GM18868 (cell line): ENCODE data around the gene KRTAP4-12.
"Not testable (repeated sequence)": the region's sequence is repeated elsewhere in the genome, so short reads cannot be mapped to it uniquely, and the experiment has no call there.

Experiments used
- ATAC-seq: cut with Tn5 transposase; IDR thresholded peaks from one replicate; pipeline ENCODE4 v1.9.1; 2021; ENCODE audit warnings: mild to moderate bottlenecking, moderate library complexity; ENCODE audit not compliant: unreplicated experiment

Gene KRTAP4-12

DNA sequence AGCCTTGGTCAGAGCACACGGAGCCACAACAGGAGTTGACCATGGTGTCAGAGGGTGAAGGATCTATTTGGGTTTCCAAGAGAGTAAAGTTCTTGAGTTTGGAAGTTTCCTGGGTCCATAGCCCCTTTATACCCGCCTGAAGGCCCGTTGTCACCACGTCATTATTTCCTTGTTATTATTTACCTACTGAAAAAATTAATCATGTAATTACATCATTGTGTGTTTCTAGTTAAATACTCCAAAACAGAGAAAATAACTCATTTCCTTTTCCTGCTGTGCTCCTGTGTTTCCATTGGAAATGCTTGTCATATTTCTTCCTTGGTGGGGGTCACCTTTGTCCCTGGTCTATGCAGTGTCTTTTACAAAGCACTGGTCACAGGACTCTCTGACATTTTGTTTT is 25.9 kb downstream of the KRTAP4-12 start, which contains the start of gene KRTAP4-8:
TSS of gene KRTAP4-8 (minus strand) at position 101 of the 400 bp plus-strand sequence. CDS start at position 43, 58 bp downstream.
- ATAC-seq, result no peak

DNA sequence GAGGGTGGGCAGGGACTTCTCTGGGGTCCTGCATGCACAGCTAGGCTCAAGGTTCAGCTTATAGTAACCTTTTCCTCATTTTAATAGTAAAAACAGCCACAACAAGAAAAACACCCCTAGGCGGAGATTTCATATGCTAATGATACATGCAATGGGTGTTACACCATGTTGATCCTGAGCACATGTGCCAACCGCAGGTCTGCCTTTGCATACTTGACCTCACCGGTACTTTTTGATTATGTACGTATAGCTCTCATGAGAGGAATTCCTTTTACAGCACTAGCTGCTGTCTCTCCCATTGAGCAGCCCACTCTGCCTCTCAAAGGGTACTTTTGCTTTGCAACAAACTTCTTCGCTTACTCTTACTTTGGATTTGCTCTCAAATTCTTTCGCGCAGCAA is 27.9 kb downstream of the KRTAP4-12 start:
- ATAC-seq, result no peak

DNA sequence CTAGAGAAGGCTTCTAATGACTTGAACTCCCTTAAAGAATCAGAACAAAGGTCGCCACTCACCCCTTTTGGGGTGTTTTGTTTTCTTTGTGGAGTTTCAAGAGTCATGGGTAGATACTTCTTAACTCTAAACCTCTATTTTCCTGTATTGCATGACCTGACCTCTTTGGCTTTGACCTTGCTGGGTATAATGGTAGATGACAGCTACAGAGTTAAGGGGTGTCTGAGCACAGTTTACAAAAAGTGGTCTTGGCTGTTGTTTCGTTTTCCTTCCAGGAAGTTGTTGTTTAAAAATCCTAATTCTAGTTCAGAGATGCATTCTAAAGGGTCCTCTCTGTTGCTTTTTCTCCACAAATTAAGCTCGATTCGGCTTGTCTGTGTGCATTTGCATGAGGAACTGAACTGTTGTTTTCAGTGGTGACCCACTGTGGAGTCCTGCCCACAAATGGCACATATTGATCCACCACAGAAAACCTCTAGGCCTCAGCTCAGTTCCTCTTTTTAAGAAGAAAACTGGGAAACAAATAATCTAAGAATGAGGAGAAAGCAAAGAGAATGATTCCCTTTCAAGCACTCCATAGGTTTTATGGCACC is 35.1 kb downstream of the KRTAP4-12 start:
- ATAC-seq, result not testable (repeated sequence)

DNA sequence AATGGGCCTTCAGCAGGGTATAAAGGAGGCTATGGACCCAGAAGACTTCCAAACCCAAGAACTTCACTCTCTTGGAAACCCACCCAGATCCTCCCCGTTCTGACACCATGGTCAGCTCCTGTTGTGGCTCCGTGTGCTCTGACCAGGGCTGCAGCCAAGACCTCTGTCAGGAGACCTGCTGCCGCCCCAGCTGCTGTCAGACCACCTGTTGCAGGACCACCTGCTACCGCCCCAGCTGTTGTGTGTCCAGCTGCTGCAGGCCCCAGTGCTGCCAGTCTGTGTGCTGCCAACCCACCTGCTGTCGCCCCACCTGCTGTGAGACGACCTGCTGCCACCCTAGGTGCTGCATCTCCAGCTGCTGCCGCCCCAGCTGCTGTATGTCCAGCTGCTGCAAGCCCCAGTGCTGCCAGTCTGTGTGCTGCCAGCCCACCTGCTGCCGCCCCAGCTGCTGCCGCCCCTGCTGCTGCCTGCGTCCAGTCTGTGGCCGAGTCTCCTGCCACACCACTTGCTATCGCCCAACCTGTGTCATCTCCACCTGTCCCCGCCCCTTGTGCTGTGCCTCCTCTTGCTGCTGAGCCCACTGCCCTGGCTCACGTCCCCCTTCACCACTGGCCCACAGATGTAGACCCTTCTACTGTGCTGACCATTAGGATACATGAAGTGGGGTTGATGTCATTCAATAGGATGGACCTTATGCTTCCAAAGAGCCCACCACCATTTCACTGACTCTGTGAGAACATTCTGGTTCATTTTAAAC is 39.7 kb downstream of the KRTAP4-12 start, which contains the start of gene KRTAP4-7:
TSS of gene KRTAP4-7 (plus strand) at position 51 of the 757 bp plus-strand sequence. CDS start at position 108, 57 bp downstream.
- ATAC-seq, result not testable (repeated sequence)

DNA sequence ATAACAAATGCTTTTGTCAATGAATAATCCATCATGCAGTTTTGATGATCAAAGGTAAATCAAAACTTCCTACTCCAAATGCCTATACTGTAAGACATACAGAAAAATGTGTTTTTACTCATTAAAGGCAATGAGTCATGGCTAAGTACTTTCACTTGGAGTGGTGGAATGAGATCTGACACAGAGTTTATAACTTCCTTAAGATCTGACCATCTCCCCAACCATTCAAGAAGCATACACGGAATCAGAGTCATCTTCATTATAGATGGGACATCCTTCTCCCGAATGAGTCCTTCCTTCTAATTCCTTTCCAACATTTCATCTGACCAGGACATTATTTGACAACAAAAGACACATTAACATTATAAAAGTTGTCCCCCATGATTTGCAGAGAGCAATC is 40.6 kb downstream of the KRTAP4-12 start:
- not testable (repeated sequence) for ATAC-seq

DNA sequence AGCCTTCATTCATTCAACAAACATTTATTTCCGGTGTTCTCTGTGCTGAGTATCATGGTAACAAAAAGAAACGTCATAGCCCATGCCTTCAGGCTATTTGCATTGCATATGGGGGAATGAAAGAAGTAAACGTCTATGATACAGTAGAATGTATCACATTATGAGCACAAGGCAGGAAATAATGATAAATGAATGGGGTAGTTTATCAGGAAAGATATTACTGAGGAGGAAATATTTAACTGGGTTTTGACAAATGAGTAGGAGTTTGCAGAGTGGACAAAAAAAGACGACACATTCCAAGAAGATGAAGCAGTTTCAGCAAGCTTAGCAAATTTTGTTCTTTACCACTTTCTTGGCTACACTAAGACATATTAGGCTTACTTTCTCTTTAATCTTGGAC is 41.4 kb downstream of the KRTAP4-12 start:
- ATAC-seq, result no peak

DNA sequence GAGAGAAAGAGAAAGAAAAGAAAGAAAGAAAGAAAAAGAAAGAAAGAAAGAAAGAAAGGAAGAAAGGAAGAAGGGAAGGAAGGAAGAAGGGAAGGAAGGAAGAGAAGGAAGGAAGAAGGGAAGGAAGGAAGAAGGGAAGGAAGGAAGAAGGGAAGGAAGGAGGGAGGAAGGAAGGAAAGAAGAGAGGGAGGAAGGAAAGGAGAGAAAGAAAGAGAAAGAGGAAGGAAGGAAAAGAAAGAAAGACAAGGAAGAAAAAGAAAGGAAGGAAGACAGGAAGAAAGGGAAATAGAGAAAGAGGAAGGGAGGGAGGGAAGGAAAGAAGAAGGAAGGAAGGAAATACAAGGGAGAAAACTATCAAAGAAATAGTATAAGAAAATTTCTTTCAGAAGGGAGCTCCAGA is 47.2 kb downstream of the KRTAP4-12 start:
- ATAC-seq, result no peak

GRCh38 chr17:41073676-41074075 is 50.3 kb downstream of the KRTAP4-12 start:
- ATAC-seq, result no peak
